RWPE1 (cell line): ENCODE data around the gene WASF3.
"Not testable (repeated sequence)": the region's sequence is repeated elsewhere in the genome, so short reads cannot be mapped to it uniquely, and the experiment has no call there.

Source experiments
- CTCF ChIA-PET: fragments of 350-600 bp; sonication (Branson Sonifier 250); formaldehyde crosslinking; extraction: SDS; loops from one replicate; lab custom pipeline; 2021; lab: Yijun Ruan, JAX
- POLR2A ChIA-PET: fragments of 400-600 bp; formaldehyde crosslinking; extraction: SDS; loops from one replicate; lab custom pipeline; 2020; ENCODE audit warnings: antibody characterized with exemption; ENCODE audit not compliant: low non-redundant PET; lab: Yijun Ruan, JAX
- DNase-seq: peaks from one replicate; pipeline ENCODE4 v3.0.0; 2012; ENCODE audit warnings: low spot score
- H3K27ac ChIP-seq: fragments of 450-650 bp; 2 replicates; pipeline ENCODE4 v1.5.1; 2017
- CTCF ChIP-seq: fragments of 450-650 bp; conservative IDR thresholded peaks from 2 replicates; pipeline ENCODE4 v1.5.1; 2017; ENCODE audit warnings: low read depth, mild to moderate bottlenecking

WASF3 gene

GRCh38 chr13:26629260-26629825 is 71.9 kb downstream of the WASF3 start:
- CTCF ChIA-PET = interaction anchor here (0.6 to 1.0 kb wide), 3 partner anchors 35 to 443 kb away, joined by 3 to 4 read pairs (median 3); no protein-coding TSS in a partner anchor
- no peak for DNase-seq
- no peak overlapping the region for H3K27ac ChIP-seq
- POLR2A ChIA-PET = no interaction called here
- no peak for TF ChIP-seq CTCF

- DNase-seq, POLR2A ChIA-PET, CTCF ChIA-PET, H3K27ac ChIP-seq: not testable (repeated sequence)
Measured at GRCh38 chr13:26635634-26636033, 78.2 kb downstream of the WASF3 start.

- POLR2A ChIA-PET, H3K27ac ChIP-seq, DNase-seq: not testable (repeated sequence)
- CTCF ChIA-PET = interaction anchor here (0.7 kb wide), 1 partner anchor 139 kb away, joined by 3 read pairs; no protein-coding TSS in a partner anchor
Measured at GRCh38 chr13:26636073-26636472, 78.6 kb downstream of the WASF3 start.

GRCh38 chr13:26646603-26647002 is 89.1 kb downstream of the WASF3 start:
- ChIA-PET POLR2A (no interaction called here), CTCF (no interaction called here)
- no peak for TF ChIP-seq CTCF
- H3K27ac ChIP-seq = no peak overlapping the region
- DNase-seq = no peak

- ChIA-PET POLR2A (no interaction called here), CTCF (no interaction called here)
Measured at GRCh38 chr13:26651234-26651633, 93.8 kb downstream of the WASF3 start.

GRCh38 chr13:26653310-26653709 is 95.8 kb downstream of the WASF3 start:
- POLR2A ChIA-PET = no interaction called here
- DNase-seq = no peak
- TF ChIP-seq CTCF = no peak
- CTCF ChIA-PET = no interaction called here
- H3K27ac ChIP-seq = no peak overlapping the region

More at GRCh38 chr13:26651234-26651633, 93.8 kb downstream of the WASF3 start:
- no peak overlapping the region for H3K27ac ChIP-seq
- DNase-seq = no peak
- no peak for TF ChIP-seq CTCF

- ChIA-PET CTCF (interaction anchor here (0.6 kb wide), 1 partner anchor 89 kb away, joined by 3 read pairs; no protein-coding TSS in a partner anchor), POLR2A (no interaction called here)
- H3K27ac ChIP-seq = no peak overlapping the region
- no peak for TF ChIP-seq CTCF
- DNase-seq = no peak
Measured at GRCh38 chr13:26653842-26654241, 96.4 kb downstream of the WASF3 start.
